VCaP (cell line): ENCODE results near the gene SCMH1.

Experiments
- H3K27ac ChIP-seq: fragments of 450-650 bp; 2 replicates; pipeline ENCODE4 v1.5.1; 2017
- TF ChIP-seq, protein P1 (sequence below): fragments of 450-650 bp; conservative IDR thresholded peaks from 2 replicates; pipeline ENCODE4 v1.5.1; 2017; ENCODE audit warnings: mild to moderate bottlenecking, moderate library complexity

SCMH1 gene

DNA sequence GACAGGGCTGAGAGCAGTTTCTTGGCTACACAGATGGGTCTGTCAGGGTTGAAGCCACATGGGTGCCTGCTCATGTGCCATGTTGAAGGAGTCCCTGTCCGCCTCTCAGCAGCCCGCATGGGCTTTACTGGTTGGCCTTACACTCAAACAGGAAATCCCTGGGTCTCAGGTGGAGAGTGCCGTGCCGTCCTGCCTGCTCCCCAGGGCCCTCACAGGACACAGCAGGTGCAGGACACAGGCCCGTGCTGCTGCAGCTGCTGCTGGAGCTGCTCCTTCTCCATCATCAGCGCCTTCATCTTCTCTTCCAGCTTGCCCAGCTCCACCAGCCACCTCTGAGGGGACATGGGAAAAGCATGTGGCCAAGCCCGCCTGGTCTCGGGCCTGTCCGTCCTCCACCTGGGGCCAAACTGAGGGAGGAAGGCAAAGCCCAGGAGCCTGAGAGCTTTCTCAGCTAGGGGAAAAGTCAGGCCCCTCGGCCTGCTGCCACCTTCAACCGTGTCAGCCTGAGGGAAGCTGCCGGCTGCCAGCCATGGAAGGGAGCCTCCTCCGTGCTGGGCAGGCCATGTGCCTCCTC lies 226.1 kb downstream of the SCMH1 start:
- H3K27ac ChIP-seq: no peak overlapping the region

DNA sequence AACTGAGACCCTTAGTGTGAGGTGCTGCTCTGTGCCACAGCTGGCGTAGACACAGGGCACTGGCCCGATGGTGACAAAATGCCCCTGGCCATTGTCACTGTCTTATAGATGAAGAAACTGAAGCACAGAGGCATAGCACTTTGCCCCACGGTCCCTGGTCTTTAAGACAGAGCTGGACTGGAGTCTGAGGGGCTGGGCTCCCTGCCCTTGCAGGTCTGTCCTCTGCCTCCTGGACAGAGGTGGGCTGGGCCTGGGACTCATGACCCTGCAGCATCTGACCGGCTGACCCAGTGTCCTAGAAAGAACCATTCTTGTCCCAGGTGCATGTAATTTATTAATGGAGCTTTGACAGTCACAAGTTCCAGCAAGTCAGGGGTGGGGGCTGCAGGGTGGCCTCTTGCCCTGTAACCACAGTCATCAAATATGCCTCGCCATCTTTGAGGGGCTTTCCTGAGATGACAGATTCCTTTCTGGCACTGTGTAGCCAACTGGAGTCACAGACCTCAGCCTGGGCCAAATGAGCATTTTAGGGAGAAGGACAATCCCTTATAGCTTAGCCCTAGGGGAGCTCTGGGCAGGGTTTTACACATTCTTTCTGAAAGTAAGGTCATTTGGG lies 226.7 kb downstream of the SCMH1 start:
- TF ChIP-seq, protein P1, sequence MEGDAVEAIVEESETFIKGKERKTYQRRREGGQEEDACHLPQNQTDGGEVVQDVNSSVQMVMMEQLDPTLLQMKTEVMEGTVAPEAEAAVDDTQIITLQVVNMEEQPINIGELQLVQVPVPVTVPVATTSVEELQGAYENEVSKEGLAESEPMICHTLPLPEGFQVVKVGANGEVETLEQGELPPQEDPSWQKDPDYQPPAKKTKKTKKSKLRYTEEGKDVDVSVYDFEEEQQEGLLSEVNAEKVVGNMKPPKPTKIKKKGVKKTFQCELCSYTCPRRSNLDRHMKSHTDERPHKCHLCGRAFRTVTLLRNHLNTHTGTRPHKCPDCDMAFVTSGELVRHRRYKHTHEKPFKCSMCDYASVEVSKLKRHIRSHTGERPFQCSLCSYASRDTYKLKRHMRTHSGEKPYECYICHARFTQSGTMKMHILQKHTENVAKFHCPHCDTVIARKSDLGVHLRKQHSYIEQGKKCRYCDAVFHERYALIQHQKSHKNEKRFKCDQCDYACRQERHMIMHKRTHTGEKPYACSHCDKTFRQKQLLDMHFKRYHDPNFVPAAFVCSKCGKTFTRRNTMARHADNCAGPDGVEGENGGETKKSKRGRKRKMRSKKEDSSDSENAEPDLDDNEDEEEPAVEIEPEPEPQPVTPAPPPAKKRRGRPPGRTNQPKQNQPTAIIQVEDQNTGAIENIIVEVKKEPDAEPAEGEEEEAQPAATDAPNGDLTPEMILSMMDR: no peak
- no peak overlapping the region for H3K27ac ChIP-seq

More for the DNA sequence above, 226.1 kb downstream of the SCMH1 start:
- TF ChIP-seq, protein P1: no peak

DNA sequence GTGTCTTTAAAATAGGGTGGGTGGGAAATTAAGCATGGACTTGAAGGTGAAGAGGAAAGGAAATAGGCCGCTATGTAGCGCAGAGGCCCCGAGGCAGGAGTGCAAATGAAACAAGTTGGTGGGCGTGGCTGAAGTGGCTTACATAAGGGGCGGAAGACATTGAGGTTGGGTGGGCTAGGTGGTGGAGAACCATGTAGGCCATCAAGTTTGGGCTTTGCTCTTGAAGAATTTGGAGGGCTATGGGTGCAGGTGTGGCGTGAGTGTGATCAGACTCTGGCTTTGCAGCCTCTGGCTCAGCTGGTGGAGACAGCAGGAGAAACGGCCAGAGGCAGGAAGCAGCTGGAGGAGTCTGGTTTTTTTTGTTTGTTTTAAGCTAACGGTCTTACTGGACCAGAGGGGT lies 227.2 kb downstream of the SCMH1 start:
- no peak overlapping the region for H3K27ac ChIP-seq
- TF ChIP-seq, protein P1: no peak

GRCh38 chr1:41013796-41014195 lies 228.3 kb downstream of the SCMH1 start:
- TF ChIP-seq, protein P1: no peak
- H3K27ac ChIP-seq: no peak overlapping the region

DNA sequence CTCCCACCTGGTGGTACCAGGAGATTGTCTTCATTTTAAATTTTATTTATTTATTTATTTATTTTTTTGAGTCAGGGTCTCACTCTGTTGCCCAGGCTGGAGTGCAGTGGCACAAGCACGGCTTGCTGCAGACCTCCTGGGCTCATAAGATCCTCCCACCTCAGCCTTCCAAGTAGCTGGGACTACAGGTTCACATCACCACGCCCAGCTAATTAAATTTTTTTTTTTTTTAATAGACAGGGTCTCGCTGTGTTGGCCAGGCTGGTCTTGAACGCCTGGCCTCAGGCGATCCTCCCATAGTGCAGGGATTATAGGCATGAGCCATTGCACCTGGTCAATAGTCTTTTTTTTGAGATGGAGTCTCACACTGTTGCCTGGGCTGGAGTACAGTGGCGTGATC lies 229.1 kb downstream of the SCMH1 start:
- TF ChIP-seq, protein P1: no peak
- H3K27ac ChIP-seq: no peak overlapping the region

DNA sequence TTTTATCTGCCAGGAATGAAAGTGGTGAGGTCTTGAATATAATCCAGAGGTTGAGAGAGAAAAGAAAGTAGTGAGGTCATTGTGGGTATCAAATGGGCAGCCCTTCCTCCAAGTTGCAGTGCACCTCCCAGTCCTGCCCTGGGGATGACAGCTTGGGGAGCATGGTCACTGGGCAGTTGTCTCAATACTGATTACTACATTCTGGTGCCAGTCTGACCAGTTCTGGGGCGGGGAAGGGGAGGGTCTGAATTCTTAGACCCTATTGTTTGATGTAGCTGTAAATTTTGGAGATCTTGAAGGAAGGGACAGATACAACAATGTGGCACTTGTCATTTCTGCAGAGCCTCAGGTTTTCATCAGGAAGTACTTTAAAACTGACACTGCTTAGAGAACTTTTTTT lies 231.8 kb downstream of the SCMH1 start:
- TF ChIP-seq, protein P1: no peak
- H3K27ac ChIP-seq: peak overlapping the region; percentile 30; the same call in 1 of the 2 replicates

- TF ChIP-seq, protein P1: no peak
- peak overlapping the region; percentile 30 for H3K27ac ChIP-seq
Measured at GRCh38 chr1:41009466-41009865, 232.6 kb downstream of the SCMH1 start.
